GM12865 (cell line): ENCODE results near the gene TSPAN15.

Source experiments
- DNase-seq: peaks from one replicate; pipeline ENCODE4 v3.0.0; 2010; ENCODE audit warnings: low read depth
- H3K4me3 ChIP-seq: 2 replicates; pipeline ENCODE4 v1.5.1; 2011; ENCODE audit warnings: mild to moderate bottlenecking, low read depth, low read length, control low read depth
- TF ChIP-seq, protein P1 (sequence below): IDR thresholded peaks from 2 replicates; pipeline ENCODE4 v1.5.1; 2011; ENCODE audit warnings: low read length, control low read depth, low read depth, inconsistent platforms; ENCODE audit not compliant: insufficient read depth; ENCODE audit errors: missing control alignments

The TSPAN15 gene

DNA sequence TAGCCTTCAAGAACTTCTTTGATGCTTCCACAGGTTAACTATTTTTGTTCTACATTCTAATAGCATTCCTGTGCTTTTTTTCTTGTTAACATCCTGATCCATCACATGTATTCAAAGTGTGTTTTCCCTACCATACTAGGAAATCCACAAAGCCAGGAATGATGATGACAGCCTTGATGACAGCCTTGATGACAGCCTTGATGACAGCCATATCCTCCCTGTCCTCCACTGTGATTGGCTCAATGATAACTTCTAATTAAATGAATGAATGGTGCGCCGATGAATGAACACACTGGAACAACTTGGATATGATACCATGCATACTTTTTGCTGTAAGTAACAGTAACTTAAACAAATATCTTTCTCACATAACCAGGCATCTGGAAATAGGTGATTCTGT, 26.2 kb upstream of the TSPAN15 start:
- no peak overlapping the region for H3K4me3 ChIP-seq
- TF ChIP-seq, protein P1, sequence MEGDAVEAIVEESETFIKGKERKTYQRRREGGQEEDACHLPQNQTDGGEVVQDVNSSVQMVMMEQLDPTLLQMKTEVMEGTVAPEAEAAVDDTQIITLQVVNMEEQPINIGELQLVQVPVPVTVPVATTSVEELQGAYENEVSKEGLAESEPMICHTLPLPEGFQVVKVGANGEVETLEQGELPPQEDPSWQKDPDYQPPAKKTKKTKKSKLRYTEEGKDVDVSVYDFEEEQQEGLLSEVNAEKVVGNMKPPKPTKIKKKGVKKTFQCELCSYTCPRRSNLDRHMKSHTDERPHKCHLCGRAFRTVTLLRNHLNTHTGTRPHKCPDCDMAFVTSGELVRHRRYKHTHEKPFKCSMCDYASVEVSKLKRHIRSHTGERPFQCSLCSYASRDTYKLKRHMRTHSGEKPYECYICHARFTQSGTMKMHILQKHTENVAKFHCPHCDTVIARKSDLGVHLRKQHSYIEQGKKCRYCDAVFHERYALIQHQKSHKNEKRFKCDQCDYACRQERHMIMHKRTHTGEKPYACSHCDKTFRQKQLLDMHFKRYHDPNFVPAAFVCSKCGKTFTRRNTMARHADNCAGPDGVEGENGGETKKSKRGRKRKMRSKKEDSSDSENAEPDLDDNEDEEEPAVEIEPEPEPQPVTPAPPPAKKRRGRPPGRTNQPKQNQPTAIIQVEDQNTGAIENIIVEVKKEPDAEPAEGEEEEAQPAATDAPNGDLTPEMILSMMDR: no peak
- no peak for DNase-seq

DNA sequence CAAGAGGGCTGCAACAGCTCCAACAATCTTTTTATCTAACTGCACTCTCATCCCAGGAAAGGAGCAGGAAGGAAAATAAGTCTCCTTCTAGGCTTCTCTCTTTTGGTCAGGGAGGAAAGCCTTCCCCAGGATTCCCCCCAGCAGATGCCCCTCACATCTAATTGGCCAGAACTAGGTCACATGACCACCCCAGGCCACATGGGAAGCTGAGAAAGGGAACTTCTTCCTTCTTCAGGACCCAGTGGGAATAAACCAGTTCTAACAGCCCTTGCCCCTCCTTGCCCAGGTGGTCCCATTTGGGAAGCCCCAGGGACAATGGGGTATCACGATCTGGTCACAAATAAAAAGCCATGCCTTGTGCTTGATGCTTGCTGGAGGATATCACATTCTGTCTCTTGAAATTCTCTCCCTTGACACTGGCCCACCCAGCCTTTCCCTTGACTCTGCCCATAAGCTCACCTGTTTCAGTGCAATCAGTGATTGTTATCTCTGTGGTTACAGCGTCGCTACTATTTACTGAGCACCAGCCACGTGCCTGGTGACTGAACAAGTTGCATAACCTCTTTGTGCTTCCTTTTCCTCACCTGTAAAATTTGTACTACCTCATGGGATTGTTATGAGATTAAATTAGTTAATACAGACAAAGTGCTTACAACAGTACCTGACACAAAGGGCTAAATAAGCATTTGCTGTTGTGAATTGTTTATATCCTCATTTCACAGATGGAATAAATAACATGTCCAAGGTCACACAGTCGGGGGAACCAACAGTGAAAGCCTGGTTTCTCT, 25.6 kb upstream of the TSPAN15 start:
- DNase-seq: no peak
- TF ChIP-seq, protein P1: no peak

DNA sequence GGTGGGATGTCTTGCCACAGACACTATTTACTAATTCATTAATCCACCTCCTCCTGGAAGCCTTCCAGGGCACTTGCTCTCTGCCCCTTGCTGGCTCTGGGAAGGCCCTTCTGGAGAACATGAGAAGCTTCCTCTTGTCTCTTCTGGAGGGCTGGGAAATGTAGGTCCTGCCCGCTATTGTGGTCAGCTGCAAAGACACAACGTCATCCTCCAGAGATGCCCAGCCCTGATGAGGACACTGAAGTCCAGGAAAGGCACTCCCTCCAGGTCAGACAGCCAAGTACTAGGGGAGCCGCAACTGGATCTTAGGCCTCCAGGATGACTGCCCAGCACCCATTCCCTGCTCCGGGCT, 24.9 kb upstream of the TSPAN15 start:
- H3K4me3 ChIP-seq: no peak overlapping the region
- TF ChIP-seq, protein P1: no peak
- DNase-seq: no peak

More for the DNA sequence above, 25.6 kb upstream of the TSPAN15 start:
- H3K4me3 ChIP-seq: no peak overlapping the region

DNA sequence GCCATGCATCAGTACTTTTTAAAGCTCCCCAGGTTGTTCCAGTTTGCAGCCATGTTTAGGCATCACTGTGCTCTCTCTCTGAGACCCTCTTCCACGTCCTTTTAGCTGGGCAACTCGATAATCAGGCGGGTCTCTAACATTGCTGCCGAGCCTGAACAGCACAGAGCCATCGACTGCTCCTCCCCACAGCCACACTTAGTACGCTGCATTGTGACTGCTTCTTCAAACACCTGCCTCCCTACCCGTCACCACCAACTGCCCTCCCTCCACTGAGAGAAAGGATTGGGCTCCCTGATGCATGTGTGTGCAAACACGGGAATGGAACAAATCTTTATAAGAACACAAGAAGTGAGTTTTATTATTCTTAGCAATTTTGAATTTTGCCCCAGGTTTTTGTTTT, 23.1 kb upstream of the TSPAN15 start:
- no peak for DNase-seq
- TF ChIP-seq, protein P1: no peak
- no peak overlapping the region for H3K4me3 ChIP-seq

DNA sequence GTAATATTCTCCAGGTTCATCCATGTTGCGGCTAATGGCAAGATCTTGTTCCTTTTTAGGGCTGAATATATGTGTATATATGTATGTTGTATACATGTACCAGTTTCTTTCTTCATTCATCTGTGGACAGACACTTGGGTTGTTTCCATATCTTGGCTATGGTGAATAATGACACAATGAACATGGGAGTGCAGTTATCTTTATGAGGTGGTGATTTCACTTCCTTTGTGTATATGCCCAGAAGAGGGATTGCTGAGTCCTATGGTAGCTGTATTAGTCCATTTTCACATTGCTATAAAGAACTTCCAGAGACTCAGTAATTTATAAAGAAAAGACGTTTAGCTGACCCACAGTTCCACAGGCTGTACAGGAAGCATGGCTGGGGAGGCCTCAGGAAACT, 17.1 kb upstream of the TSPAN15 start:
- TF ChIP-seq, protein P1: no peak
- no peak overlapping the region for H3K4me3 ChIP-seq
- no peak for DNase-seq

DNA sequence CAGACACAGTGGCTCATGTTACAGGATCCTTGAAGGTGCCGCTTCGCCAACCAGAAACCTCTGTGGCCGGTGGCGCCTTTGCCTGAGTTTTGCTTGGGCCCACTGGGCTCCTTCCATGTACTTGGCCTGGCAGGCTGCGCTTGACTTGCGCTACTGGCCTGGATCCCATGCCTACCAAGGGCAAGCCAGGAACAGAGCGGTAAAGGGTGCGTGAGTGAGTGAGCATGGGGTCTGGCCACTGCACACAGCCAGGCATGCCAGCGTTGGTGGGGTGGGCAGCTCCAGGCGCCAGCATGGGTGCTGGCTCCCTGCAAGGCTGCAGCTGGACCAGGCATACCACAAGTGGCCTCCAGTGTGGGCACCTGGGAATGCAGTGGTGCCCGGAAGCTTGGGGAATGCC, 16.3 kb upstream of the TSPAN15 start:
- TF ChIP-seq, protein P1: no peak
- no peak overlapping the region for H3K4me3 ChIP-seq
- no peak for DNase-seq

DNA sequence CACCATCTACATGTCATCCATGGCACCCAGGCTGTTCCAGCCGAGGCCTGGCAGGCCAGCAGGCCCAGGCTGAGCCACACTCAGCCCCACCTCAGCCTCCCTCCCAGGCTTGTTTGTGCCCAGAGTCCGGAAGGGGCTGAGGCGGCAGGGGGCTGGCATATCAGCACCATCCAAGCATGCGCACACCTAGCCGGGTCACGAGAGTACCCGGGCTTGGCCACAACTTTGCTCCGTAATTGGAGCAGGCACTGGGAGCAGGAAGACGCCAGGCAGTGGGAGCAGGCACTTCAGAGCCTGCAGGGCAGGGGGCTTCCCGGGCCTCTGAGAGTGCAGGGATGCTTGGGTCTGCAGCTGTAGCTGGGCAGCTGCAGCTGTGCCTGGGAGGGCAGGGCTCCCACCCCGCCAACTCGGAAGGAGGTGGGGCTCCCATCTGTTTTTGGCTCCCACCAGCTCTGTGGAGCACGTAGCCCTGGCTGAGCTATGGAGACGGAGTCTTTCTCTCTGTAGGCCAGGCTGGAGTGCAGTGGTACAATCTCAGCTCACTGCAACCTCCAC, 15.2 kb upstream of the TSPAN15 start:
- H3K4me3 ChIP-seq: no peak overlapping the region
- no peak for DNase-seq
- TF ChIP-seq, protein P1: no peak
